Measurements from ENCODE around the gene NRIP3. TPM values are rescaled to one million over a fixed set of nuclear protein-coding genes. Genes with fewer than 3 reads are reported as not detected.

Gene NRIP3
- total RNA-seq, 1 experiment from 2014 or later = 10.0 TPM

DNA sequence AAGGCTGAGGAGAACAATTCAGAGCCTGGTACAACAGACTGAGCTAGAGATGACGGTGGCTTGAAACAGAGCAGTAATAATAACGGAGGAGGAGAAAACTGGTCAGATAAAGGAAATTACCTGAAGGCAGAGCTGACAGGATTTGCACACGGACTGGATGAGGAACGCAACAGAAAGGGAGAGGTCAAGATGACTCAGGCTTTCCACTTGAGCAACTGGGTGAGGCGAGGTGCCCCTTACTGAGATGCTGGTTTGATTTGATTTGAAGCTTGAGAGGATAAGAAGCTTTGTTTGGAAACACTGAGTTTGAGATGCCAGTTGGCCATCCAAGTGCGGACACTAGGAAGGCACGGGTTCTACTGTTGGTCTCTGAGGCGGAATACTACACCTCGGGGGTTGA, 35.4 kb upstream of the NRIP3 start:
- POLR2A ChIA-PET = no interaction called here
- no peak for DNase-seq
- no peaks in the 10 kb centered on the region; the same call in 1 of the 2 replicates for H3K9me3 ChIP-seq
- Mint-ChIP-seq H3K27me3 (ENCODE audit: insufficient read depth, unreplicated experiment) (no peaks in the 10 kb centered on the region), H3K36me3 (ENCODE audit: insufficient read depth, unreplicated experiment) (no peaks in the 10 kb centered on the region), H3K9me3 (ENCODE audit: unreplicated experiment) (no peaks in the 10 kb centered on the region), H3K27ac (ENCODE audit: unreplicated experiment) (no peak overlapping the region), H3K4me3 (ENCODE audit: unreplicated experiment) (no peak overlapping the region), H3K4me1 (ENCODE audit: low read depth, unreplicated experiment) (peaks cover 7% of the 10 kb centered on the region)
- CTCF ChIA-PET = no interaction called here
- no peak overlapping the region for H3K4me3 ChIP-seq (ENCODE audit: low read depth, low read length)
- no peaks in the 10 kb centered on the region for H3K36me3 ChIP-seq (ENCODE audit: control insufficient read depth, insufficient read depth, low read length)
- no peaks in the 10 kb centered on the region for H3K27me3 ChIP-seq (replicated peaks; ENCODE audit: control insufficient read depth, insufficient read depth, low read length)
- BruUV-seq (replicated peaks) = no TSS peak
- TF ChIP-seq, protein P1, sequence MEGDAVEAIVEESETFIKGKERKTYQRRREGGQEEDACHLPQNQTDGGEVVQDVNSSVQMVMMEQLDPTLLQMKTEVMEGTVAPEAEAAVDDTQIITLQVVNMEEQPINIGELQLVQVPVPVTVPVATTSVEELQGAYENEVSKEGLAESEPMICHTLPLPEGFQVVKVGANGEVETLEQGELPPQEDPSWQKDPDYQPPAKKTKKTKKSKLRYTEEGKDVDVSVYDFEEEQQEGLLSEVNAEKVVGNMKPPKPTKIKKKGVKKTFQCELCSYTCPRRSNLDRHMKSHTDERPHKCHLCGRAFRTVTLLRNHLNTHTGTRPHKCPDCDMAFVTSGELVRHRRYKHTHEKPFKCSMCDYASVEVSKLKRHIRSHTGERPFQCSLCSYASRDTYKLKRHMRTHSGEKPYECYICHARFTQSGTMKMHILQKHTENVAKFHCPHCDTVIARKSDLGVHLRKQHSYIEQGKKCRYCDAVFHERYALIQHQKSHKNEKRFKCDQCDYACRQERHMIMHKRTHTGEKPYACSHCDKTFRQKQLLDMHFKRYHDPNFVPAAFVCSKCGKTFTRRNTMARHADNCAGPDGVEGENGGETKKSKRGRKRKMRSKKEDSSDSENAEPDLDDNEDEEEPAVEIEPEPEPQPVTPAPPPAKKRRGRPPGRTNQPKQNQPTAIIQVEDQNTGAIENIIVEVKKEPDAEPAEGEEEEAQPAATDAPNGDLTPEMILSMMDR (IDR thresholded peaks at IDR 0.05; ENCODE audit: insufficient read depth in 1 of 2, low read depth in 1 of 2, low read length in 1 of 2, severe bottlenecking in 1 of 2, unreplicated experiment in 1 of 2) = no peak
- intact Hi-C loops (cut with micrococcal nuclease; ENCODE audit: unreplicated experiment) = no loop called here
- peaks cover 9% of the 10 kb centered on the region for H3K4me1 ChIP-seq

DNA sequence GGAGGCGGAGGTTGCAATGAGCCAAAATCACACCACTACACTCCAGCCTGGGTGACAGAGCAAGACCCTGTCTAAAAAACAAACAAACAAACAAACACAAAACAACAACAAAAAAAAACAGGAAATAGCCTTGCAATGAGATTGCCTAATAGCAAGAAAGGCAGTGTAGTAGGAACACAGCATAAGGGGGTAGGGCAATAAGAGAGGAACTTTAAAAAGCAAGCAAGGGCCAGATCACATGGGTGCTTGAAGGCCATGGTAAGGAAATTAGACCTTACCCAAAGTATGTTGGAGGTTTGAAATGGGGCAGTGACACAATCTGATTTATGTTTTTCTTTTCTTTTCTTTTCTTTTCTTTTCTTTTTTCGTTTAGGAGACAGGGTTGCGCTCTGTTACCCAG, 34.7 kb upstream of the NRIP3 start:
- H3K4me3 Mint-ChIP-seq (ENCODE audit: unreplicated experiment) = no peak overlapping the region
- ChIA-PET POLR2A (no interaction called here), CTCF (no interaction called here)
- Histone ChIP-seq H3K27me3 (replicated peaks; ENCODE audit: control insufficient read depth, insufficient read depth, low read length) (no peaks in the 10 kb centered on the region), H3K9me3 (no peaks in the 10 kb centered on the region; the same call in 1 of the 2 replicates), H3K4me3 (ENCODE audit: low read depth, low read length) (no peak overlapping the region), H3K36me3 (ENCODE audit: control insufficient read depth, insufficient read depth, low read length) (no peaks in the 10 kb centered on the region), H3K4me1 (peaks cover 9% of the 10 kb centered on the region)
- no peak overlapping the region for H3K27ac Mint-ChIP-seq (ENCODE audit: unreplicated experiment)
- H3K36me3 Mint-ChIP-seq (ENCODE audit: insufficient read depth, unreplicated experiment) = no peaks in the 10 kb centered on the region
- peaks cover 7% of the 10 kb centered on the region for H3K4me1 Mint-ChIP-seq (ENCODE audit: low read depth, unreplicated experiment)
- no peaks in the 10 kb centered on the region for H3K27me3 Mint-ChIP-seq (ENCODE audit: insufficient read depth, unreplicated experiment)
- no peak for DNase-seq
- TF ChIP-seq, protein P1 (IDR thresholded peaks at IDR 0.05; ENCODE audit: insufficient read depth in 1 of 2, low read depth in 1 of 2, low read length in 1 of 2, severe bottlenecking in 1 of 2, unreplicated experiment in 1 of 2) = no peak
- no peaks in the 10 kb centered on the region for H3K9me3 Mint-ChIP-seq (ENCODE audit: unreplicated experiment)
- BruUV-seq (replicated peaks) = no TSS peak
- intact Hi-C loops (cut with micrococcal nuclease; ENCODE audit: unreplicated experiment) = no loop called here

DNA sequence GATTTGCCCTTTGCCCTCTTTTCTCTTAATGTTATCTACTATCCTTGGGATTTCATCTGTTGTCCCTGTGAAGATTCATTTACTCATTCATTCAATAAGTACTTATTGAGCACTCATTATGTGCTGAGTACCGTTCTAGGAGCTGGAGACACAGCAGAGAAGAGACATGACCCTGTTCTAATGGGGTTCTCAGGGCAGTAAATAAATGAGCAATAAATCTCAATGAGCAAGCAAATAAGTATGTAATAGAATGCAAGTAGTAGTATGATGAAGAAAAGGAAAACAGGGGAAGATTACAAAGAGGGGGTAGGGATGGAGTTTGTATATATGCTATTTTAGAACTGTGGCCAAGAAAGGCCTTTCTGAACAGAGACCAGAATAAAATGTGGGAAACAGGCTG, 34.2 kb upstream of the NRIP3 start:
- CTCF ChIA-PET = interaction anchor here (1.5 kb wide), 1 partner anchor 79 kb away, joined by 3 read pairs; no protein-coding TSS in a partner anchor

More for the DNA sequence above, 34.2 kb upstream of the NRIP3 start:
- no peak overlapping the region for H3K4me3 Mint-ChIP-seq (ENCODE audit: unreplicated experiment)
- H3K27ac Mint-ChIP-seq (ENCODE audit: unreplicated experiment) = no peak overlapping the region
- H3K9me3 Mint-ChIP-seq (ENCODE audit: unreplicated experiment) = no peaks in the 10 kb centered on the region
- TF ChIP-seq, protein P1 (IDR thresholded peaks at IDR 0.05; ENCODE audit: insufficient read depth in 1 of 2, low read depth in 1 of 2, low read length in 1 of 2, severe bottlenecking in 1 of 2, unreplicated experiment in 1 of 2) = no peak
- H3K4me1 Mint-ChIP-seq (ENCODE audit: low read depth, unreplicated experiment) = peaks cover 7% of the 10 kb centered on the region
- no peaks in the 10 kb centered on the region for H3K27me3 ChIP-seq (replicated peaks; ENCODE audit: control insufficient read depth, insufficient read depth, low read length)
- BruUV-seq (replicated peaks) = no TSS peak
- H3K36me3 Mint-ChIP-seq (ENCODE audit: insufficient read depth, unreplicated experiment) = no peaks in the 10 kb centered on the region
- H3K27me3 Mint-ChIP-seq (ENCODE audit: insufficient read depth, unreplicated experiment) = no peaks in the 10 kb centered on the region
- no peak overlapping the region for H3K4me3 ChIP-seq (ENCODE audit: low read depth, low read length)
- DNase-seq = no peak
- POLR2A ChIA-PET = no interaction called here
- H3K4me1 ChIP-seq = peaks cover 9% of the 10 kb centered on the region
- no peaks in the 10 kb centered on the region; the same call in 1 of the 2 replicates for H3K9me3 ChIP-seq
- no peaks in the 10 kb centered on the region for H3K36me3 ChIP-seq (ENCODE audit: control insufficient read depth, insufficient read depth, low read length)
- intact Hi-C loops (cut with micrococcal nuclease; ENCODE audit: unreplicated experiment) = no loop called here
